H1 (cell line): Measurements from ENCODE around the gene KRTAP5-1. TPM values are rescaled to one million over a fixed set of nuclear protein-coding genes. Genes with fewer than 3 reads are reported as not detected.
A peak's percentile ranks its signal among the peaks of the same experiment; 100 is the strongest.

Experiments used
- CTCF ChIA-PET: fragments of 300-600 bp; sonication (Branson Sonifier 250); formaldehyde crosslinking; loops from one replicate; lab custom pipeline; 2021; ENCODE audit not compliant: partially characterized antibody; lab: Charles Lee
- POLR2A ChIA-PET: fragments of 300-600 bp; sonication (Branson Sonifier 250); formaldehyde crosslinking; loops from one replicate; lab custom pipeline; 2021; ENCODE audit warnings: inconsistent platforms; ENCODE audit not compliant: partially characterized antibody; lab: Charles Lee
- DNase-seq, 2 experiments: peaks; one replicate each; pipeline versions ENCODE4 v3.0.0 to v3.0.0-alpha.2; 2010 to 2022; ENCODE audit warnings: low spot score in 2 of 2, low read depth in 1 of 2, mixed read lengths in 1 of 2
- FAIRE-seq: peaks from 2 replicates; lab custom pipeline; 2011; peaks lifted over from hg19 to GRCh38; lab: Jason Lieb, UNC
- H2AFZ ChIP-seq: 2 replicates; pipeline ENCODE4 v1.8.1; 2012; ENCODE audit warnings: low read length, inconsistent platforms
- H2AK5ac ChIP-seq: 2 replicates; pipeline ENCODE4 v1.6.1; 2013; ENCODE audit warnings: low read depth, low read length
- H2BK120ac ChIP-seq: replicated peaks from 2 replicates; pipeline ENCODE3; 2013; ENCODE audit warnings: low read depth, low read length, inconsistent platforms
- H2BK12ac ChIP-seq: 2 replicates; pipeline ENCODE4 v1.6.1; 2013; ENCODE audit warnings: low read depth, low read length
- H2BK15ac ChIP-seq: 2 replicates; pipeline ENCODE4 v1.6.1; 2013; ENCODE audit warnings: low read length
- H2BK20ac ChIP-seq: 2 replicates; pipeline ENCODE4 v1.6.1; 2013; ENCODE audit warnings: low read length
- H2BK5ac ChIP-seq: 2 replicates; pipeline ENCODE4 v1.6.1; 2013; ENCODE audit warnings: low read depth, low read length
- H3K14ac ChIP-seq: 2 replicates; pipeline ENCODE4 v1.6.1; 2013; ENCODE audit warnings: inconsistent platforms; ENCODE audit not compliant: insufficient read length
- H3K18ac ChIP-seq: 2 replicates; pipeline ENCODE4 v1.6.1; 2013; ENCODE audit warnings: low read length; ENCODE audit errors: extremely low read depth
- H3K23ac ChIP-seq: 2 replicates; pipeline ENCODE4 v1.6.1; 2013; ENCODE audit warnings: inconsistent platforms; ENCODE audit not compliant: insufficient read length
- H3K23me2 ChIP-seq: 2 replicates; pipeline ENCODE4 v1.6.1; 2013; ENCODE audit warnings: low read depth, low read length
- H3K27ac ChIP-seq: 2 replicates; pipeline ENCODE4 v1.6.1; 2011; ENCODE audit warnings: low read depth, low read length, inconsistent platforms
- H3K27me3 ChIP-seq, 4 experiments: replicated peaks in 1 of 4; 1 replicate in 1 of 4; 2 replicates in 3 of 4; pipeline versions ENCODE4 v1.6.1 to v1.8.1; 2011 to 2013; ENCODE audit warnings: low read length in 3 of 4, mild to moderate bottlenecking in 3 of 4, inconsistent platforms in 2 of 4, mixed read lengths in 2 of 4, moderate library complexity in 1 of 4; ENCODE audit not compliant: control insufficient read depth in 3 of 4, insufficient read depth in 3 of 4; ENCODE audit errors: extremely low read depth in 1 of 4
- H3K36me3 ChIP-seq, 4 experiments: 2 replicates each; pipeline versions ENCODE4 v1.6.1 to v1.8.1; 2011 to 2013; ENCODE audit warnings: mild to moderate bottlenecking in 4 of 4, low read length in 3 of 4, moderate library complexity in 2 of 4, control low read depth in 1 of 4, inconsistent platforms in 1 of 4; ENCODE audit not compliant: insufficient read depth in 4 of 4, control insufficient read depth in 2 of 4
- H3K4ac ChIP-seq: replicated peaks from 2 replicates; pipeline ENCODE3; 2013; ENCODE audit warnings: low read length, low read depth, mixed read lengths, inconsistent platforms; ENCODE audit not compliant: insufficient read length
- H3K4me1 ChIP-seq, 4 experiments: replicated peaks in 1 of 4; 1 replicate in 1 of 4; 2 replicates in 3 of 4; pipeline versions ENCODE4 v1.6.1 to v1.8.1; 2011 to 2013; ENCODE audit warnings: low read length in 3 of 4, inconsistent platforms in 2 of 4, mixed read lengths in 1 of 4; ENCODE audit not compliant: insufficient read depth in 4 of 4, control insufficient read depth in 3 of 4
- H3K4me2 ChIP-seq, 2 experiments: 2 replicates each; pipeline versions ENCODE4 v1.6.1 to v1.8.1; 2011 to 2013; ENCODE audit warnings: low read depth in 2 of 2, low read length in 2 of 2, control low read depth in 1 of 2, inconsistent platforms in 1 of 2, mild to moderate bottlenecking in 1 of 2; ENCODE audit not compliant: insufficient read depth in 1 of 2
- H3K4me3 ChIP-seq, 4 experiments: fragments of 200-600, 300-600 bp in 1 of 4; sonication (generic), shearing (Covaris generic), sonication (Bioruptor Twin) in 1 of 4; 2 replicates each; pipeline versions ENCODE4 v1.5.1 to v1.8.1; 2011 to 2016; ENCODE audit warnings: low read length in 4 of 4, low read depth in 3 of 4, control low read depth in 2 of 4, inconsistent platforms in 2 of 4, mild to moderate bottlenecking in 2 of 4, mixed read lengths in 1 of 4, moderate library complexity in 1 of 4; ENCODE audit not compliant: insufficient read depth in 2 of 4; ENCODE audit errors: extremely low read depth in 1 of 4
- H3K56ac ChIP-seq: replicated peaks from 2 replicates; pipeline ENCODE3; 2013; ENCODE audit warnings: low read depth, mild to moderate bottlenecking, mixed read lengths, low read length, inconsistent platforms; ENCODE audit not compliant: insufficient read length
- H3K79me1 ChIP-seq: 2 replicates; pipeline ENCODE4 v1.6.1; 2013; ENCODE audit warnings: low read depth, low read length, control low read depth
- H3K79me2 ChIP-seq, 2 experiments: 2 replicates each; pipeline versions ENCODE4 v1.6.1 to v1.8.1; 2012 to 2013; ENCODE audit warnings: low read length in 2 of 2, mild to moderate bottlenecking in 2 of 2, inconsistent platforms in 1 of 2; ENCODE audit not compliant: insufficient read depth in 2 of 2, control insufficient read depth in 1 of 2
- H3K9ac ChIP-seq, 4 experiments: replicated peaks in 1 of 4; 1 replicate in 1 of 4; 2 replicates in 3 of 4; pipeline versions ENCODE4 v1.6.1 to v1.8.1; 2011 to 2013; ENCODE audit warnings: low read depth in 3 of 4, low read length in 3 of 4, control low read depth in 2 of 4, mild to moderate bottlenecking in 2 of 4, moderate library complexity in 2 of 4, inconsistent platforms in 1 of 4; ENCODE audit errors: extremely low read depth in 1 of 4
- H3K9me3 ChIP-seq, 2 experiments: 2 replicates each; pipeline versions ENCODE4 v1.6.1 to v1.8.1; 2012 to 2013; ENCODE audit warnings: mild to moderate bottlenecking in 2 of 2, moderate library complexity in 2 of 2, control low read depth in 1 of 2, inconsistent platforms in 1 of 2, low read depth in 1 of 2, low read length in 1 of 2, mixed read lengths in 1 of 2; ENCODE audit not compliant: insufficient read depth in 2 of 2
- H4K20me1 ChIP-seq, 2 experiments: replicated peaks in 1 of 2; 2 replicates each; pipeline versions ENCODE3 to v1.8.1; 2011 to 2013; ENCODE audit warnings: inconsistent platforms in 2 of 2, low read length in 2 of 2, mild to moderate bottlenecking in 1 of 2; ENCODE audit not compliant: insufficient read depth in 2 of 2, control insufficient read depth in 1 of 2
- H4K5ac ChIP-seq: 2 replicates; pipeline ENCODE4 v1.6.1; 2013; ENCODE audit warnings: low read length, low read depth, mixed read lengths, inconsistent platforms; ENCODE audit not compliant: insufficient read length
- H4K8ac ChIP-seq: 2 replicates; pipeline ENCODE4 v1.8.0; 2013; ENCODE audit warnings: mild to moderate bottlenecking, moderate library complexity, low read length, inconsistent platforms; ENCODE audit not compliant: insufficient read depth; ENCODE audit errors: extremely low read depth
- H4K91ac ChIP-seq: replicated peaks from 2 replicates; pipeline ENCODE3; 2013; ENCODE audit warnings: low read length, mixed read lengths, inconsistent platforms; ENCODE audit not compliant: insufficient read length
- NANOG ChIP-seq: IDR thresholded peaks from 2 replicates; pipeline ENCODE4 v1.6.1; 2011; ENCODE audit warnings: low read length, low read depth, mild to moderate bottlenecking, inconsistent platforms; ENCODE audit not compliant: insufficient read depth, poor library complexity, severe bottlenecking
- PHF8 ChIP-seq: fragments of 200-600 bp; sonication (generic); conservative IDR thresholded peaks from 2 replicates; pipeline ENCODE4 v1.7.1; 2012; ENCODE audit warnings: low read depth, mild to moderate bottlenecking, inconsistent platforms, low read length, moderate library complexity
- YY1 ChIP-seq: IDR thresholded peaks from 2 replicates; pipeline ENCODE4 v1.6.1; 2011; ENCODE audit warnings: low read depth, mild to moderate bottlenecking, low read length
- WGBS, 2 experiments: shearing (Covaris generic) in 1 of 2; methylation state at CpG; one replicate each; pipeline versions ENCODE4 v1.1.6 to v1.1.7; 2013 to 2015; ENCODE audit warnings: low lambda C conversion rate in 2 of 2, mixed read lengths in 2 of 2, inconsistent platforms in 1 of 2, low coverage in 1 of 2, missing lambda C conversion rate in 1 of 2; ENCODE audit not compliant: insufficient replicate concordance in 2 of 2, insufficient coverage in 1 of 2, insufficient read length in 1 of 2; ENCODE audit errors: extremely low coverage in 1 of 2, missing lambda C conversion rate in 1 of 2; 5-methylcytosine and 5-hydroxymethylcytosine counted together
- polyA plus RNA-seq, 7 experiments: library from polyadenylated mRNA; depleted of rRNA in 3 of 7; stranded (reverse) in 5 of 7; unstranded in 2 of 7; fragments of >200 nt in 5 of 7; fragments of 200-250 nt in 2 of 7; gene quantifications; 1 replicate in 5 of 7; 2 replicates in 1 of 7; 4 replicates in 1 of 7; pipeline versions ENCODE4 v1.2.1 to v1.2.3, GENCODE V29; 2011 to 2013; ENCODE audit warnings: missing spikeins in 2 of 7, mixed read lengths in 2 of 7
- total RNA-seq: library from RNA; stranded (reverse); fragmentation: NEBNext Ultra II Directional; extraction: Animal tissue kit (Norgen Biotek cat#: 25700); gene quantifications from 2 replicates; pipeline ENCODE4 v1.2.1, GENCODE V29; 2021

The KRTAP5-1 gene
- total and polyA plus RNA-seq, 2 of the 8 experiments (the other 6 are each of a cell fraction or from before 2014, with no cell fraction given): not detected

DNA sequence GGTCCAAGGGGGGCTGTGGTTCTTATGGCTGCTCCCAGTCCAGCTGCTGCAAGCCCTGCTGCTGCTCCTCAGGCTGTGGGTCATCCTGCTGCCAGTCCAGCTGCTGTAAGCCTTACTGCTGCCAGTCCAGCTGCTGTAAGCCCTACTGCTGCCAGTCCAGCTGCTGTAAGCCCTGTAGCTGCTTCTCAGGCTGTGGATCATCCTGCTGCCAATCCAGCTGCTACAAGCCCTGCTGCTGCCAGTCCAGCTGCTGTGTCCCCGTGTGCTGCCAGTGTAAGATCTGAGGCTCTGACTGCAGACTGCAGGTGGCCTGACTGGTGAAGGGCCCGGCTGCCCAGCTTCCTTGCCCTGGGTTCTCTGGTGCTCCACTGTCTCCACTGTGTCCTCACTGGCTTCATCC lies 45.2 kb upstream of the KRTAP5-1 start:
- WGBS, 2 experiments: 100% methylated on average over 2 of the region's 2 CpGs; no CpG with 5 or more reads in 1 of the 2 experiments
- no peak for FAIRE-seq
- TF ChIP-seq YY1 (no peak), NANOG (no peak), PHF8 (no peak)
- TF ChIP-seq, all 59 proteins: peak for 0

More for the DNA sequence above, 45.2 kb upstream of the KRTAP5-1 start:
- POLR2A ChIA-PET: no interaction called here
- Histone ChIP-seq H3K79me1 (no peaks in the 10 kb centered on the region), H2BK12ac (0 out of 2 replicates have a peak overlapping the region, but pooled peaks have one; percentile 27), H3K4me1 (peaks cover 0 to 4% (median 1%) of the 10 kb centered on the region in 4 experiments; a peak in 4 of 7 replicates), H4K5ac (no peak overlapping the region), H3K18ac (no peak overlapping the region), H4K20me1 (peaks cover 0 to 2% of the 10 kb centered on the region in 2 experiments), H3K36me3 (no peaks in the 10 kb centered on the region), H3K23me2 (no peaks in the 10 kb centered on the region), H3K4me2 (no peak overlapping the region), H4K8ac (no peak overlapping the region), H3K27me3 (peaks cover 0 to 16% (median 3%) of the 10 kb centered on the region in 4 experiments; a peak in 5 of 7 replicates), H2AK5ac (no peak overlapping the region), H3K4me3 (no peak overlapping the region), H3K27ac (no peak overlapping the region), H3K4ac (no peak overlapping the region), H2AFZ (no peak overlapping the region), H2BK120ac (no peak overlapping the region), H3K79me2 (no peaks in the 10 kb centered on the region), H3K9me3 (no peaks in the 10 kb centered on the region), H2BK5ac (no peak overlapping the region), H3K23ac (no peak overlapping the region), H3K14ac (no peak overlapping the region), H2BK15ac (peak overlapping the region; percentile 72; the same call in 1 of the 2 replicates), H3K9ac (no peak overlapping the region), H4K91ac (no peak overlapping the region), H3K56ac (no peak overlapping the region), H2BK20ac (no peak overlapping the region)
- CTCF ChIA-PET: interaction anchor here (1.0 to 6.3 kb wide), 13 partner anchors 10 to 521 kb away, joined by 4 to 43 read pairs (median 6); partner anchors contain the start of gene KRTAP5-2
- DNase-seq: no peak
